Ovary (tissue), 9 donors: ENCODE results near the gene STK32A. TPM values are rescaled to one million over a fixed set of nuclear protein-coding genes. Genes with fewer than 3 reads are reported as not detected.

Source experiments
- DNase-seq, 5 donors: peaks; one replicate each; pipeline ENCODE4 v3.0.0-alpha.2; 2019 to 2020
- H3K27ac ChIP-seq, 2 donors: fragments of 200-600 bp; one replicate each; pipeline versions ENCODE4 v1.5.1 to v1.8.0; 2019 to 2022
- H3K27me3 ChIP-seq: fragments of 200-600 bp; one replicate; pipeline ENCODE4 v1.8.0; 2022
- H3K36me3 ChIP-seq: fragments of 200-600 bp; sonication (generic); one replicate; pipeline ENCODE4 v1.5.1; 2019
- H3K4me1 ChIP-seq: one replicate; pipeline ENCODE4 v1.8.1; 2013; ENCODE audit warnings: mild to moderate bottlenecking, moderate library complexity; ENCODE audit not compliant: insufficient read depth
- H3K4me3 ChIP-seq: fragments of 200-600 bp; sonication (generic); one replicate; pipeline ENCODE4 v1.5.1; 2017
- H3K9me3 ChIP-seq, 2 donors: fragments of 200-600 bp in 1 of 2; sonication (generic) in 1 of 2; one replicate each; pipeline versions ENCODE4 v1.5.1 to v1.8.1; 2013 to 2019; ENCODE audit warnings: mild to moderate bottlenecking in 1 of 2, moderate library complexity in 1 of 2
- EP300 ChIP-seq: sonication (generic); formaldehyde crosslinking; IDR thresholded peaks from one replicate; pipeline ENCODE4 v1.6.1; 2017; ENCODE audit warnings: antibody characterized with exemption
- POLR2A ChIP-seq: fragments of 450-650 bp; IDR thresholded peaks from one replicate; pipeline ENCODE4 v1.6.1; 2017; ENCODE audit warnings: antibody characterized with exemption, mild to moderate bottlenecking, moderate library complexity
- WGBS, 3 donors: extraction: QIAGEN DNeasy Blood & Tissue Kit in 1 of 3; methylation state at CpG; one replicate each; pipeline versions ENCODE4 v1.1.5 to v1.1.7; 2013 to 2017; 5-methylcytosine and 5-hydroxymethylcytosine counted together
- intact Hi-C, 4 donors: fragments of 100-400 bp; cut with DNase I; formaldehyde crosslinking; loops; one replicate each; pipeline versions ENCODE4 v1.11.0 to v1.15.1; 2022 to 2023
- polyA plus RNA-seq, 2 donors: library from polyadenylated mRNA; stranded (reverse); fragments of 200-250 nt in 1 of 2; fragments of 350-450 nt in 1 of 2; fragmentation: Illumina TruSeq in 1 of 2; extraction: RNeasy Lipid Tissue Mini Kit (QIAGEN cat#74804) in 1 of 2; gene quantifications; one replicate each; pipeline ENCODE4 v1.2.3, GENCODE V29; 2013 to 2014
- total RNA-seq, 7 donors: library from RNA; depleted of rRNA in 2 of 7; stranded (reverse); fragments of >200 nt in 2 of 7; fragmentation: NEBNext Ultra II Directional in 3 of 7; extraction: Animal tissue kit (Norgen Biotek cat#: 25700) in 3 of 7; gene quantifications; one replicate each; pipeline versions ENCODE4 v1.1.0 to v1.2.4, GENCODE V29; 2016 to 2023
- TF ChIP-seq, protein P1 (sequence below), 3 donors: fragments of 450-650 bp in 2 of 3; fragments of 200-600 bp in 1 of 3; IDR thresholded peaks; one replicate each; pipeline versions ENCODE4 v1.5.1 to v1.8.0; 2016 to 2022; ENCODE audit warnings: antibody characterized with exemption in 3 of 3, mild to moderate bottlenecking in 1 of 3
- donor health status: DM: no; HTN: no; CAD: no; lungs with moderate emphysema.
- donor health status: DM: no; HTN: no; CAD: no.
- donor health status: Bipolar disorder and iron deficiency.
- donor health status: DM: yes; HTN: yes; CAD: no.
- donor health status: DM: no; HTN: no; CAD: no.
- donor health status: DM: yes; HTN: yes; CAD: no.

The STK32A gene
- total and polyA plus RNA-seq, 9 donors, result 1.8 to 9.0 (median 6.4) TPM

DNA sequence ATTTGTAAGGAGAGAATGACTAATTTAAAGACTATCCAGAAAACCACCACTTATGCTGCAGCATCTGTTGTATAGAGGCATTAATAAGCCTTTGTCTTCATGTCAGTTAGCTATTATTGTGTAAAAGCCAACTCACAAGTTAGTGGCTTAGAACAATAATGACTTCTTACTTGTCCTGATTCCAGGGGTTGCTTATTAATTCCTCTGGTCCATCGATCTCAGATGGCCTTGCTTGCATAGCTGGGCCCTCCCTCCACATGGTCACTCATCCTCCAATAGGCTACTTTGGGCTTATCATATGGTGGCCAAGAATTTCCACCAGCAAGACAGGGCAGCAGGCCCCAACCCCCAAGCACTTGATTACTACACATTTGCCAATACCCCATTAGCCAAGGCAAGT is 44.5 kb upstream of the STK32A start:
- DNase-seq, result no peak
- H3K4me1 ChIP-seq, result no peaks in the 10 kb centered on the region
- H3K4me3 ChIP-seq, result no peak overlapping the region
- no peaks in the 10 kb centered on the region for H3K9me3 ChIP-seq
- intact Hi-C loops, result loop anchor here in 1 of 4 donors (10.0 kb wide), 1 partner anchor 646 kb away; no protein-coding TSS in a partner anchor
- WGBS, 3 donors, result 30 to 46% (median 42%) methylated on average over 1 of the region's 1 CpG
- H3K36me3 ChIP-seq, result no peaks in the 10 kb centered on the region
- TF ChIP-seq, protein P1, sequence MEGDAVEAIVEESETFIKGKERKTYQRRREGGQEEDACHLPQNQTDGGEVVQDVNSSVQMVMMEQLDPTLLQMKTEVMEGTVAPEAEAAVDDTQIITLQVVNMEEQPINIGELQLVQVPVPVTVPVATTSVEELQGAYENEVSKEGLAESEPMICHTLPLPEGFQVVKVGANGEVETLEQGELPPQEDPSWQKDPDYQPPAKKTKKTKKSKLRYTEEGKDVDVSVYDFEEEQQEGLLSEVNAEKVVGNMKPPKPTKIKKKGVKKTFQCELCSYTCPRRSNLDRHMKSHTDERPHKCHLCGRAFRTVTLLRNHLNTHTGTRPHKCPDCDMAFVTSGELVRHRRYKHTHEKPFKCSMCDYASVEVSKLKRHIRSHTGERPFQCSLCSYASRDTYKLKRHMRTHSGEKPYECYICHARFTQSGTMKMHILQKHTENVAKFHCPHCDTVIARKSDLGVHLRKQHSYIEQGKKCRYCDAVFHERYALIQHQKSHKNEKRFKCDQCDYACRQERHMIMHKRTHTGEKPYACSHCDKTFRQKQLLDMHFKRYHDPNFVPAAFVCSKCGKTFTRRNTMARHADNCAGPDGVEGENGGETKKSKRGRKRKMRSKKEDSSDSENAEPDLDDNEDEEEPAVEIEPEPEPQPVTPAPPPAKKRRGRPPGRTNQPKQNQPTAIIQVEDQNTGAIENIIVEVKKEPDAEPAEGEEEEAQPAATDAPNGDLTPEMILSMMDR (IDR thresholded peaks at IDR 0.05), result no peak
- TF ChIP-seq POLR2A (no peak), EP300 (no peak)
- no peaks in the 10 kb centered on the region for H3K27me3 ChIP-seq
- H3K27ac ChIP-seq, result no peak overlapping the region

- DNase-seq, result no peak
- H3K27ac ChIP-seq, result no peak overlapping the region
- no peaks in the 10 kb centered on the region for H3K9me3 ChIP-seq
- no peaks in the 10 kb centered on the region for H3K4me1 ChIP-seq
- WGBS, 3 donors, result 80 to 88% (median 82%) methylated on average over 1 of the region's 1 CpG
- no peak overlapping the region for H3K4me3 ChIP-seq
- no peaks in the 10 kb centered on the region for H3K27me3 ChIP-seq
- H3K36me3 ChIP-seq, result no peaks in the 10 kb centered on the region
- intact Hi-C loops, result loop anchor here in 1 of 4 donors (10.0 kb wide), 1 partner anchor 648 kb away; no protein-coding TSS in a partner anchor
- no peak for TF ChIP-seq POLR2A
- no peak for TF ChIP-seq EP300
- TF ChIP-seq, protein P1 (IDR thresholded peaks at IDR 0.05), result no peak
Observed at GRCh38 chr5:147193123-147193522, 41.7 kb upstream of the STK32A start.

DNA sequence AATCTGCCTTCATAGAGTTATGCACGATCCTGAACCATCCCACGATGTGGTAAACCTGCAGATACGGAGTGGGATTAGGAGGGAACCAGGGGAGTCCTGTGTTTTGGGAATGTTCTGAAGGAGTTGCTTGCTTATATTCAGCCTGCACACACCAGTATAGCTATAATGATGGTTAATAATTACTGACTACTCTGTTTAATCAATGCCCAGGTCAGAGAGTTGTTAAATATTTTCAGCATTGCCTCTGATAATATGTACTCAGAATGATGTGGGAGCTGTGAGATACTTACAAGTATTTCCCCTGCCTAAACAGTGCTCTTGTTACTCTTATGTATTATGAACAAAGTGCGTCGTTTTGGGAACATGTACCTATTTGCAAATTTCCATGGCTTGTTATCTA is 34.8 kb upstream of the STK32A start:
- DNase-seq, result no peak
- H3K9me3 ChIP-seq, result no peaks in the 10 kb centered on the region
- intact Hi-C loops, result no loop called here
- H3K27ac ChIP-seq, result no peak overlapping the region
- TF ChIP-seq EP300, result no peak
- TF ChIP-seq, protein P1 (IDR thresholded peaks at IDR 0.05), result no peak
- TF ChIP-seq POLR2A, result no peak
- no peaks in the 10 kb centered on the region for H3K4me1 ChIP-seq
- 54 to 67% (median 57%) methylated on average over 5 of the region's 5 CpGs for WGBS, 3 donors
- H3K36me3 ChIP-seq, result no peaks in the 10 kb centered on the region
- no peaks in the 10 kb centered on the region for H3K27me3 ChIP-seq
- no peak overlapping the region for H3K4me3 ChIP-seq

- H3K4me1 ChIP-seq, result no peaks in the 10 kb centered on the region
- H3K9me3 ChIP-seq, result no peaks in the 10 kb centered on the region
- no peaks in the 10 kb centered on the region for H3K36me3 ChIP-seq
- no peaks in the 10 kb centered on the region for H3K27me3 ChIP-seq
- 77 to 81% (median 80%) methylated on average over 4 of the region's 4 CpGs for WGBS, 3 donors
- no peak overlapping the region for H3K4me3 ChIP-seq
- intact Hi-C loops, result no loop called here
- no peak for TF ChIP-seq EP300
- TF ChIP-seq POLR2A, result no peak
- TF ChIP-seq, protein P1 (IDR thresholded peaks at IDR 0.05), result no peak
- no peak overlapping the region for H3K27ac ChIP-seq
- no peak for DNase-seq
Observed at GRCh38 chr5:147203213-147203612, 31.6 kb upstream of the STK32A start.
